Body of pancreas (tissue), 4 donors: ENCODE measurements around the gene CDHR4. TPM values are rescaled to one million over a fixed set of nuclear protein-coding genes. Genes with fewer than 3 reads are reported as not detected.
A peak's percentile ranks its signal among the peaks of the same experiment; 100 is the strongest.
"Not testable (repeated sequence)": the region's sequence is repeated elsewhere in the genome, so short reads cannot be mapped to it uniquely, and the experiment has no call there.

Source experiments
- ATAC-seq: fragments of 150-250 bp; one replicate; pipeline ENCODE4 v1.9.1; 2016
- DNase-seq, 4 donors: peaks; one replicate each; pipeline ENCODE4 v3.0.0-alpha.2; 2019
- H3K27ac ChIP-seq, 4 donors: fragments of 200-600 bp; sonication (generic); 1 replicate in 3 of 4; 2 replicates in 1 of 4; pipeline versions ENCODE4 v1.5.1 to v1.6.1; 2016 to 2019; ENCODE audit warnings: mild to moderate bottlenecking in 1 of 4, mixed read lengths in 1 of 4, moderate library complexity in 1 of 4
- H3K27me3 ChIP-seq, 2 donors: fragments of 200-600 bp; sonication (generic); one replicate each; pipeline ENCODE4 v1.6.0; 2016; ENCODE audit warnings: mild to moderate bottlenecking in 1 of 2
- H3K36me3 ChIP-seq, 2 donors: fragments of 200-600 bp; sonication (generic); replicated peaks in 1 of 2; 2 replicates each; pipeline ENCODE4 v1.5.1; 2016; ENCODE audit warnings: low read depth in 2 of 2; ENCODE audit not compliant: insufficient read depth in 1 of 2
- H3K4me1 ChIP-seq: fragments of 200-600 bp; sonication (generic); one replicate; pipeline ENCODE4 v1.6.0; 2016
- H3K4me3 ChIP-seq, 2 donors: fragments of 200-600 bp; sonication (generic); 1 replicate in 1 of 2; 2 replicates in 1 of 2; pipeline ENCODE4 v1.5.1; 2016 to 2019
- H3K9me3 ChIP-seq, 3 donors: fragments of 200-600 bp; sonication (generic); 1 replicate in 2 of 3; 2 replicates in 1 of 3; pipeline ENCODE4 v1.5.1; 2016
- POLR2A ChIP-seq, 3 donors: fragments of 450-650 bp; IDR thresholded peaks; one replicate each; pipeline ENCODE4 v1.6.1; 2016; ENCODE audit warnings: antibody characterized with exemption in 3 of 3, mild to moderate bottlenecking in 2 of 3
- WGBS, 2 donors: methylation state at CpG; one replicate each; pipeline ENCODE4 v1.1.5; 2017; 5-methylcytosine and 5-hydroxymethylcytosine counted together
- intact Hi-C: fragments of 100-400 bp; cut with DNase I; formaldehyde crosslinking; loops from one replicate; pipeline ENCODE4 v1.15.1; 2023
- total RNA-seq, 2 donors: library from RNA; depleted of rRNA; stranded (reverse); fragments of >200 nt; gene quantifications; one replicate each; pipeline ENCODE4 v1.1.0, GENCODE V29; 2016
- TF ChIP-seq, protein P1 (sequence below), 7 experiments: fragments of 450-650 bp in 4 of 7; fragments of 200-600 bp in 3 of 7; sonication (generic) in 3 of 7; IDR thresholded peaks; one replicate each; pipeline ENCODE4 v1.5.1; 2016 to 2019; ENCODE audit warnings: antibody characterized with exemption in 7 of 7

CDHR4 gene
- total RNA-seq, 2 donors from 2014 or later, result 0.26 TPM; not detected in 1

DNA sequence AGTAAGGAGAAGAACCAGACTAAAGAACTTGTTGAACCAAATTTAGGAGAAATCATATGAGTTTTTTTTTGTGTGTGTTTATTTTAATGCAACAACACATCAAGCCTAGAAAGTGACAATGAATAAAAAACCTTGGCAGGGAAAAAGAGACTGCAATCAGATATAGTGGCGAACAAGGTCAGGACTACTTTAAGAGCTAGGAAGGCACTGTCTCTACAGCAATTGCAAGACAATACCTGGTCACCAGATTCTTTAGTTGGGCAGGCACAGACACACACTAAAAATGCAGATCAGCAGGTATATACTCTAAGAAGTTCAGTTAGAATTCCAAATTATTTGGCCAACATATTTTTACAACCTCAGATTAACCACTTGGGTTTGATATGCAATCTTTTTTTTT is 45.1 kb downstream of the CDHR4 start:
- ATAC-seq (no peak), DNase-seq (no peak)
- Histone ChIP-seq H3K36me3 (no peaks in the 10 kb centered on the region), H3K4me3 (no peak overlapping the region), H3K27me3 (no peaks in the 10 kb centered on the region), H3K27ac (no peak overlapping the region), H3K9me3 (no peaks in the 10 kb centered on the region), H3K4me1 (peaks cover 35% of the 10 kb centered on the region)
- TF ChIP-seq POLR2A (IDR thresholded peaks at IDR 0.05), result no peak
- TF ChIP-seq, protein P1, sequence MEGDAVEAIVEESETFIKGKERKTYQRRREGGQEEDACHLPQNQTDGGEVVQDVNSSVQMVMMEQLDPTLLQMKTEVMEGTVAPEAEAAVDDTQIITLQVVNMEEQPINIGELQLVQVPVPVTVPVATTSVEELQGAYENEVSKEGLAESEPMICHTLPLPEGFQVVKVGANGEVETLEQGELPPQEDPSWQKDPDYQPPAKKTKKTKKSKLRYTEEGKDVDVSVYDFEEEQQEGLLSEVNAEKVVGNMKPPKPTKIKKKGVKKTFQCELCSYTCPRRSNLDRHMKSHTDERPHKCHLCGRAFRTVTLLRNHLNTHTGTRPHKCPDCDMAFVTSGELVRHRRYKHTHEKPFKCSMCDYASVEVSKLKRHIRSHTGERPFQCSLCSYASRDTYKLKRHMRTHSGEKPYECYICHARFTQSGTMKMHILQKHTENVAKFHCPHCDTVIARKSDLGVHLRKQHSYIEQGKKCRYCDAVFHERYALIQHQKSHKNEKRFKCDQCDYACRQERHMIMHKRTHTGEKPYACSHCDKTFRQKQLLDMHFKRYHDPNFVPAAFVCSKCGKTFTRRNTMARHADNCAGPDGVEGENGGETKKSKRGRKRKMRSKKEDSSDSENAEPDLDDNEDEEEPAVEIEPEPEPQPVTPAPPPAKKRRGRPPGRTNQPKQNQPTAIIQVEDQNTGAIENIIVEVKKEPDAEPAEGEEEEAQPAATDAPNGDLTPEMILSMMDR (IDR thresholded peaks at IDR 0.05), result no peak
- 50 to 65% methylated on average over 1 of the region's 1 CpG for WGBS, 2 donors
- intact Hi-C loops, result no loop called here

DNA sequence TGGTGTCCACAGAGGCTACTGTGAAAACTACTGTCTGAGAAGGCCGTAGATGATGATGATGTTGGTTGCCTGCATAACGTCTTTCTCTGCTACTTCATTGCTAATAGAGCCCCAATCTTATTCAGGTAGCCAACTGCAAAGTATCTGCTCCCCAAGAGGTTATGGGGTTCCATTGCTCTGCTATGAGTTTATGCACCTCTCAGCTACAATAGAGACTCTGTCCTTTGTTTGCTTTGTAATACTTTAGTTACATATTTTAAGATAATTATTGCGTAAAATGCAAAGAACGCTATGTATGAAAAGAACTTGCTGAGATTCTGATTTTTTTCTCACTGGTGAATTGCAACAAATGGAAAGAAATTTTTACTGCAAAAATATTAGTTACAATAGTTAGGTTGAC is 48.2 kb downstream of the CDHR4 start:
- DNase-seq, result no peak
- Histone ChIP-seq H3K4me1 (peaks cover 35% of the 10 kb centered on the region), H3K27ac (peak overlapping the region in 1 of 4 donors; percentile 39), H3K4me3 (no peak overlapping the region), H3K27me3 (no peaks in the 10 kb centered on the region), H3K36me3 (no peaks in the 10 kb centered on the region), H3K9me3 (no peaks in the 10 kb centered on the region)
- ATAC-seq, result no peak
- TF ChIP-seq, protein P1 (IDR thresholded peaks at IDR 0.05), result no peak
- TF ChIP-seq POLR2A (IDR thresholded peaks at IDR 0.05), result no peak
- intact Hi-C loops, result no loop called here
- 51 to 62% methylated on average over 4 of the region's 4 CpGs for WGBS, 2 donors

DNA sequence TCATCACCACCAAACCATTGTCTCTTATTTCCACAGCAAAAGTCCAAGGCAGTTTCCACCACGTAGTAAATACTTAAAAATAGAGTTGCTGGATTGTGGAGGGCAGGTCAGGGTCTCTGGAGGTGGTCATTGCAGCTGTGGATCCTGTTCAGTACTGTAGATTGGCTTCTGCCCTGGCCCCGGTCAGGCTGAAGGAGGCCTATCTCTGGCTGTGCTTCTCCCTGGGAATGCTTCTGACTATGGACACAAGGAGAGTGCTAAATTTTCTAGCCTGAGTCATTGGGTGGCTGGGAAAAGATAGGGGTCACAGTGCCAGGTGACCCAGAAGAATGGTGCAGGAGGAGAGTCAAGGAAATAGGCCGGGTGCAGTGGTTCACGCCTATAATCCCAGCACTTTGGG is 49.6 kb downstream of the CDHR4 start:
- WGBS, 2 donors, result 94 to 95% methylated on average over 4 of the region's 4 CpGs
- ATAC-seq, result no peak
- no peak overlapping the region for H3K27ac ChIP-seq
- H3K36me3 ChIP-seq, result no peaks in the 10 kb centered on the region
- no peaks in the 10 kb centered on the region for H3K27me3 ChIP-seq
- intact Hi-C loops, result no loop called here
- H3K4me3 ChIP-seq, result no peak overlapping the region
- no peaks in the 10 kb centered on the region for H3K9me3 ChIP-seq
- peaks cover 24% of the 10 kb centered on the region for H3K4me1 ChIP-seq
- no peak for DNase-seq
- TF ChIP-seq, protein P1 (IDR thresholded peaks at IDR 0.05), result no peak
- no peak for TF ChIP-seq POLR2A (IDR thresholded peaks at IDR 0.05)

DNA sequence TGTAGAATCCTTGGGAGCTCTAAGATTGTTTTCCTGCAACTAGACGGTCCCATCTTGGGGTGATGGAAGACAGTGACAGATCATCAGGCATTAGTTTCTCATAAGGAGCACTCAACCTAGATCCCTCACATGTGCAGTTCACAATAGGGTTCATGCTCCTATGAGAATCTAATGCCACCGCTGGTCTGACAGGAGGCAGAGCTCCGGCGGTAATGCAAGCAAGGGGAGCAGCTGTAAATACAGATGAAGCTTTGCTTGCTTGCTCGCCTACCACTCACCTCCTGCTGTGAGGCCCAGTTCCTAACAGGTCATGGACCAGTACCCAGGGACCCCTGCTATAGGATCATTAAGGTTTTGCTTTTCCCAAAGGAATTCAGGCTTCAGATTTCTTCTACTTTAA is 50.8 kb downstream of the CDHR4 start:
- 78 to 87% methylated on average over 5 of the region's 5 CpGs for WGBS, 2 donors
- ATAC-seq, DNase-seq: not testable (repeated sequence)

DNA sequence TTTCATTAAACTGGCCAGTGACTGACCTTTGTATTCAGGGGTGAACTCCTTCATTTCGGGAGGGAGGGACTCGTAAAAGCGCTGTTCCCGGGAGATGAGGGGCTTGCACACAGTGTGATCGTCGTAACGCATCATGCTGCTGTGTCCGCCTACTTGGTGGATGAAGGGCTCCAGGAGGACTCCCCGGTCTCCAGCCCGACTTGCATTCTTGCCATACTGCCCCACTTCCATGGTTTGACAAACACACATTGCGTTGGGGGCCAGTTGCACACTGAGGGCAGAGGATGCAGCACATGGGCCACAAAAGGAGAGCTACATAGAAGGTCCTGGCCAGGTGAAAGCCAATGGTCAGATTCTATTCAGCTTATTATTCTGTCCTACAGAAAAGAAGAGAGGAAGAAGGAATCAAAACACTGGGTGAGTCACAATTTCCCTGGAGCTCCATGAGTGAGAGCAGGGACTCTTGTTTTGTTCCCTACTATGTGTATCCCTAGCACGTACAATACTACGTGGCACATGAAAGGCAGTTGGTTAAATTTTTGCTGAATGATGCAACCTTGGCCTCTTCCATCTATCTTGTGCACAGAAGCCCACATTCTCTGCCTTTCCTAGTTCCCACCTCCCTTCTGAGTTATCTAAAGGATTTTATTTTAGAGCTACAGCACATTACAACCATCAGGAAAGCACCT is 51.7 kb downstream of the CDHR4 start:
- Histone ChIP-seq H3K27me3 (no peaks in the 10 kb centered on the region), H3K9me3 (no peaks in the 10 kb centered on the region), H3K36me3 (no peaks in the 10 kb centered on the region), H3K27ac (no peak overlapping the region), H3K4me1 (peaks cover 8% of the 10 kb centered on the region), H3K4me3 (no peak overlapping the region)
- intact Hi-C loops, result no loop called here
- DNase-seq, result no peak
- TF ChIP-seq, protein P1 (IDR thresholded peaks at IDR 0.05), result no peak
- TF ChIP-seq POLR2A (IDR thresholded peaks at IDR 0.05), result no peak
- ATAC-seq, result no peak
- WGBS, 2 donors, result 88 to 92% methylated on average over 13 of the region's 13 CpGs

More for the DNA sequence above, 50.8 kb downstream of the CDHR4 start:
- intact Hi-C loops, H3K27me3 ChIP-seq, H3K4me3 ChIP-seq, H3K27ac ChIP-seq, H3K36me3 ChIP-seq, H3K9me3 ChIP-seq: not testable (repeated sequence)
- H3K4me1 ChIP-seq, result peaks cover 14% of the 10 kb centered on the region
